Stimulated activated CD8-positive, alpha-beta memory T cell treated with anti-CD3 and anti-CD28 coated beads, Interleukin-7, amount 100 ng/mL, for 24 hours (primary cell): ENCODE data around the gene CELF6.

Experiments used
- DNase-seq: peaks from one replicate; pipeline ENCODE4 v3.0.0-alpha.2; 2020; ENCODE audit warnings: low read depth

The CELF6 gene

GRCh38 chr15:72271895-72272212 is 48.1 kb downstream of the CELF6 start:
- DNase-seq = no peak

- no peak for DNase-seq
Observed at GRCh38 chr15:72271221-72271620, 48.7 kb downstream of the CELF6 start.

- no peak for DNase-seq
Observed at GRCh38 chr15:72269739-72270138, 50.2 kb downstream of the CELF6 start.

GRCh38 chr15:72265031-72265430 is 54.9 kb downstream of the CELF6 start:
- no peak for DNase-seq

- DNase-seq = no peak
Observed at GRCh38 chr15:72252663-72253299, 67.2 kb downstream of the CELF6 start.

GRCh38 chr15:72249142-72249810 is 70.7 kb downstream of the CELF6 start:
- no peak for DNase-seq

GRCh38 chr15:72248514-72248913 is 71.4 kb downstream of the CELF6 start:
- DNase-seq = no peak

GRCh38 chr15:72242775-72243370 is 77.1 kb downstream of the CELF6 start:
- no peak for DNase-seq

- DNase-seq = no peak
Observed at GRCh38 chr15:72239652-72240051, 80.3 kb downstream of the CELF6 start.

- no peak for DNase-seq
Observed at GRCh38 chr15:72238586-72238985, 81.4 kb downstream of the CELF6 start.

- no peak for DNase-seq
Observed at GRCh38 chr15:72237853-72238224, 82.1 kb downstream of the CELF6 start.

- peak; percentile 54 for DNase-seq
Observed at GRCh38 chr15:72237029-72237852, 82.7 kb downstream of the CELF6 start.

- DNase-seq = no peak
Observed at GRCh38 chr15:72236381-72237003, 83.5 kb downstream of the CELF6 start.

GRCh38 chr15:72235298-72235697 is 84.7 kb downstream of the CELF6 start:
- DNase-seq = no peak
